GM19463 (cell line): ENCODE data around the gene MED6.

Experiments used
- ATAC-seq: cut with Tn5 transposase; IDR thresholded peaks from one replicate; pipeline ENCODE4 v1.9.1; 2021; ENCODE audit warnings: mild to moderate bottlenecking, moderate library complexity; ENCODE audit not compliant: unreplicated experiment

The MED6 gene

DNA sequence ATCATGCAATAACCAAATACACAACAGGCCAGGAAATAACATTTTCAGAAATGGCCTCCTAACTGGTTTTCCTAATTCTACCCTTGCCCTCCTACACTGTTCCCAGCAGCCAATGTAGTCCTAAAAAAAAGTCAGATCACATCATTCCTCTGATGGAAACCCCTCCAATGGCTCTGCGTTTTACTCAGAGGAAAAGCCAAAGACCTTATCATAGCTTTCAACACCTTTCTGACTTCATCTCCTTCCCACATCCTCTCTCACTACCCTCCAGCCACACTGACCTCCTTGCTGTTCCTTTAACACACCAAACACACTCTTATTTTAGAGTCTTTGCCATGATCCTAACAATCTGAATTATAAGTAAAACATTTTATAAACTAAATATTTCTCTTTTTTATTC lies 1.1 kb downstream of the MED6 start:
- no peak for ATAC-seq

DNA sequence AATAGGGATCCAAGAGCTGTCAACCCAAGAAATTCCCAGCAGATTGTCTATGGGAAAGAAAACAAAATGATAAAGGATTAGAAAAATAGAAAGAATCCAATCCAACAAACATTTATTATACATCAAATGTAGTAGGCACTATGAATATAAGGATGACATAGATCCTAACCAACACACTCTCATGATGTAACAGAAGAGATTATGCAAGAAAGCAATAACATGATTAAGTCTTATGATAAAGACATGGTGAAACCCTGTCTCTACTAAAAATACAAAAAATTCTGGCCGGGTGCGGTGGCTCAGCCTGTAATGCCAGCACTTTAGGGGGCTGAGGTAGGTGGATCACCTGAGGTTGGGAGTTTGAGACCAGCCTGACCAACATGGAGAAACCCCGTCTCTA lies 2.7 kb downstream of the MED6 start:
- no peak for ATAC-seq

DNA sequence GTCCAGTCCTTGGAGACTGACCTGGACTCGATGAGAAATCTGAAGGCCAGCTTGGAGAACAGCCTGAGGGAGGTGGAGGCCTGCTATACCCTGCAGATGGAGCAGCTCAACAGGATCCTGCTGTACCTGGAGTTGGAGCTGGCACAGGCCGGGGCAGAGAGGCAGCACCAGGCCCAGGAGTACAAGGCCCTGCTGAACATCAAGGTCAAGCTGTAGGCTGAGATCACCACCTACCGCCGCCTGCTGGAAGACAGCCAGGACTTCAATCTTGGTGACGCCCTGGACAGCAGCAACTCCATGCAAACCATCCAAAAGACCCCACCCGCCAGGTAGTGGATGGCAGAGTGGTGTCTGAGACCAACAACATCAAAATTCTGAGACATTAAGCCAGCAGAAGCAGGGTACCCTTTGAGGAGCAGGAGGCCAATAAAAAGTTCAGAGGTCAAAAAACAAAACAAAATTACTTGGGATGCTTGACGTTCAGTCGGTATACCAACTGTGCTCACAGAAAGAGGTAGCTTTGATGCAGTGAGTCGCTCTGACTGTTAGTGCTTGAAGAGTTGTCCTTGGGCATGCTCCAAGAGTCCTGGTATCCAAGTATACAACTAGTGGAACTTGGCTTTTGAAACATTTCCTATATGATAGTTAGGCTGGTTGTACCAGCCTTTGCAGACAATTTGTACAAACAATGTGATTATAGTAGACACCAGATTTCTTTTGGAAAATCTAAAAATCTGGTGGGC lies 4.8 kb downstream of the MED6 start:
- no peak for ATAC-seq

DNA sequence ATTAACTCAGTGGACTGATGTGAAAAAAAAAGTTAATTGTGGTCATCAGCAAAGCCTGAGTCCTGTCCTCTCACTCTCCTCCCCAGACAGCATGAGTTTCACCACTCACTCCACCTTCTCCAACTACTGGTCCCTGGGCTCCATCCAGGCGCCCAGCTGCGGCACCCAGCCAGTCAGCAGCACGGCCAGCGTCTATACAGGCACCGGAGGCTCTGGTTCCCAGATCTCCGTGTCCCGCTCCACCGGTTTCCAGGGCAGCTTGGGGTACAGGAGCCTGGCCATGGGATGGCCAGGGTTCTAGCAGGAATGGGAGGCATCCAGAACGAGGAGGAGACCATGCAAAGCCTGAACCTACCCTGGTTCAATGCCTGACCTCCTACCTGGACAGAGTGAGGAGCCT lies 6.0 kb downstream of the MED6 start:
- no peak for ATAC-seq

DNA sequence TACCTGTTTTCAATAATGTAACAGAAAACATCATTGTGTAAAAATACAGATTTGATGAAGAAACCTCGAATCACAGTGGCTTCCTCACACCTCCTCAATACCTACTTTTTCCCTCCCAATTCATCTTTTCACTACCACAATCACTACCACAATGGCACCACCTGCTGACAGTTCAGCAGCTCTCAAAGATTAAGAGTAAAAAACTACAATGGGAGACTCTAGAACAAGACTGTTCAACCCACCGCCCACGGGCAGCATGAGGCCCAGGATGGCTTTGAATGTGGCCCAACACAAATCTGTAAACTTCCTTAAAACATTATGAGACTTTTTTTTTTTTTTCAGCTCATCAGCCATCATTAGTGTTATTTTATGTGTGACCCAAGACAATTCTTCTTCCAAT lies 15.2 kb downstream of the MED6 start:
- no peak for ATAC-seq

DNA sequence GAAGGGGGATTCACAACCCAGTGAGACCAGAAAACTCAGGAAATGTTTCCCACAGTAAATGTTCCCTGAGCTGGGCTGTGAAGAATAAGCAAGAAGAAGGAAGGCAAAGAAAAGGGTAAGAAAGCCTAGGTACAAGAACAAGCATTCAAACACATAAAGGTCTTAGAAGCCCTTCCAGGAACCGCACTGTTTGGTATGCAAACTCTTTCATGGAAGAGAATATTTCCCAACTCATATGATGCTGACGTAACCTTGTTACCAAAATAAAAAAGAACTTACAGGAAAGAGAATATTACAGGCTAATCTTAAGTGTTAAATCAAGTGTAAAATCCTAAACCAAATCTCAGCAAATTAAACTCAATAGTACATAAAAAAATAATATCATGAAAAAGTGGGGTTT lies 23.6 kb downstream of the MED6 start:
- ATAC-seq: no peak

DNA sequence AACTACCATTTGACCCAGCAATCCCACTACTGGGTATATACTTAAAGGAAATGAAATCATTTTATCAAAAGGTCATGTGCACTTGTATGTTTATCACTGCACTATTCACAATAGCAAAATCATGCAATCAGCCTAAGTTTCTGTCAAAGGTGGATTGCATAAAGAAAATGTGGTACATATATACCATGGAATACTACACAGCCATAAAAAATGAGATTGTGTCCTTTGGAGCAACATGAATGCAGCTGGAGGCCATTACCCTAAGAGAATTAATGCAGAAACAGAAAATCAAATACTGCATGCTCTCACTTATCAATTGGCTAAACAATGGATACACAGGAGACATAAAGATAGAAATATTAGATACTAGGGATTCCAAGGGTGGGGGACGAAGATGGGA lies 27.4 kb downstream of the MED6 start:
- ATAC-seq: no peak

DNA sequence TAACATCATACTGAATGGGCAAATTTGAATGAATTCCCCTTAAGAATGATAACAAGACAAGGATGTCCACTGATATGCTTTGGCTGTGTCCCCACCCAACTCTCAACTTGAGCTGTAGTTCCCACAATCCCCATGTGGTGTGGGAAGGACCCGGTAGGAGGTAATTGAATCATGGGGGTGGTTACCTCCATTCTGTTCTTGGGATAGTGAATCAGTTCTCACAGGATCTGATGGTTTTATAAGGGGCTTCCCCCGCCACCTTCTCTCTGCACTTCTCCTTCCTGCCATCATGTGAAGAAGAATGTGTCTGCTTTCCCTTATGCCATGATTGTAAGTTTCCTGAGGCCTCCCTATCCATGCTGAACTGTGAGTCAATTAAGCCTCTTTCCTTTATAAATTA lies 29.3 kb downstream of the MED6 start:
- no peak for ATAC-seq

DNA sequence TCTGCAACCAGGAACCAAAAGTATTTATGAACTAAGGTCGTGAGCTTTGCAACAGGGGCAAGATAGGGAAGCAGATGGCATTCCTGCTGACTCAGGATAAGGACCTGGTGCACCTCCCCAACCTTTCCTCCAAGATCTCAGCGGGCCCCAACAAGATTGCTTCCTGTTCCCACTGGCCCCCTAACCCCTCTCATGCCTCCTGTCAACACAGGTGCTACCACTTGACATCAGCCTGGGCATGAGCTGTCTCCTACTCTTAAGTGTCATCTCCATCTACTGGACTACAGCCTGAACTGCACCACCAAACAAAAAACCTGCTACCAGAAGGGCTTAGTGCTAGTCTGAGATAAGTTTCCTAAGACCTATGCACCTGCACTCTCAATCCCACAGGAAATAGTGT lies 32.7 kb downstream of the MED6 start:
- no peak for ATAC-seq

DNA sequence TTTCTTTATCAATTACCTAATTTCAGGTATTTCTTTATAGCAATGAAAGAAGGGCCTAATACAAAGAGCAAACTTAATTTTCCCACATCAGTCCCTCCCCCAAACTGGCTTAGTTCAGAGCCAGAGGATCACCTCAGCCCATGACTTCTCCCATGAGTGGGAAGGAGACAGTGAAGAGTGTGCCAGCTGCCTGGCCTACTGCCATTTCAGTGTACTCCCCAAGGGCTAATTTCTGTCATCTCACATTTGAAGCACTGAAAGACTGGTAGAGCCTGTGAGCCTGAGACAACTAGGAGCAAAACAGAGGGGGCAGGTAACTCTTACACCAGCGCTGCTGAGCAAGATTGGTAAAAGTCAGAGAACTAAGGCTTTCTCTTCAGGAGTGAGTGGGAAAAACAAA lies 36.6 kb downstream of the MED6 start:
- no peak for ATAC-seq

DNA sequence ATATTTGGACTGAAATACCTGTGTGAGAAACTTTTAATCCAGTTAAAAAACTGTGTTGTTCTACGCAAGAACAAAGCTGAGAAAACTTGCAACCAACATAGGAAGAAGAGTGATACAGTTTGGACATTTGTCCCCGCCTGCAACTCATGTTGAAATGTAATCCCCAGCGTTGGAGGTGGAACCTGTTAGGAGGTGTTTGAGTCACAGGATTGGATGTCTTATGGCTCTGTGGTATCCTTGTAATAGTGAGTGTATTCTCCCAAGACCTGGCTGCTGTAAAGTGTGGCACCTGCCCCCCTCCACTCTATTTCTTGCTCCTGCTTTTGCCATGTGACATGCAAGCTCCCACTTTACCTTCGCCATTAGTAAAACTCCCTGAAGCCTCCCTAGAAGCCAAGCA lies 37.0 kb downstream of the MED6 start:
- no peak for ATAC-seq

DNA sequence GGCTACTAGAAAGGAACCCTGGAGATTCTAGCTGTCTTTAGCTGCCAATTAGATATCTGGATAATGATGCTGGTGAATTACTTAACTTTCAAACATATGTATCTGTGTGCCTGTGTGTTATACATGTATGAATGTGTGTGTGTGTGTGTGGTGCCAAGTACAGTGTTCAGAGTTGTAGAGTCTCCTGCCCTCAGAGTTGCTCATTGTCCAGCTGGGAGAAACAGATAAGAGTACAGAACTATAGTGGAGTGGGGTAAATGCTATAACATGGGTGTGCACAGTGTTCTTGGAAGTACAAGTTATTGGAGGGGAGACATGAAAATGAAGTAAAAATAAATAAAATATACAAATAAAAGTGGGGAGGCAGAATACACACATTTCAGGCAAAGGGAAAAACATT lies 42.1 kb downstream of the MED6 start:
- ATAC-seq: no peak

DNA sequence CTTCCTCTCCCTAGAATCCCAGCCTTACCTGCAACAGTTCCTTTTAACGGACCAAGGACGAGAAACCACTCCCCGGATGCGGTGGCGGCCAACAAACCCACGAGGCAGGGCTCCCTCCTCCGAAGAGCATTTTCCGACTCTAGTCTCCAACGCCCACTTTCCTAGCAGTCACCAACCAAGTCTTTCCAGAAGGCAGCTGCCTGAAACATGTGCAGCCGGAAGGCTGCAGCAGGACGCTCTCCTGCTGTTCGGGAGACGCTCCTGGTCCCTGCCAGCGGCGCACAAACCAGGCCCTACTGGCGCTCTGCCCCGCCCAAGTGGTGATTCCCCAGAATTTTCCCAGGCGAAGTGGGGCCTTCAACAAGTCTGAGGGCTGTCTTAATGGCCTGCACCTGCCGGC lies 44.6 kb downstream of the MED6 start:
- ATAC-seq: no peak

DNA sequence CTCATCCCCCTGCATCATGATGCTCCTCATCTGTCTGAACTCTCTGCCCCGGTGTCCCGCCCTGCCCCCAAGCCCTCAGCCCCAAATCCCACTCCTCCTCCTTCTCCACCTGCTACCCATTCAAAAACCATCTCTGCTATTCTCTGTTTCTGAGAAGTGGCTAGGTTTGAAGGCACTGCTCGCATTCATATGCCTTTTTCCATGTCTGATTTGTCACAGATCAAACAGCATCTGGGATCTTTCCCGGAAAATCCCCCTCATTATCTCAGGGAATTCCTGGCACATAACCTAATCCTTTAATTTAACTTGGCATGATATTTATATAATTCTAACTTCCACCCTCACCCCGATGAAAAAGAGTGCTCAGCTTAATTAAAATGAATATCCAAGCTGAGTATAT lies 62.4 kb downstream of the MED6 start:
- ATAC-seq: no peak

DNA sequence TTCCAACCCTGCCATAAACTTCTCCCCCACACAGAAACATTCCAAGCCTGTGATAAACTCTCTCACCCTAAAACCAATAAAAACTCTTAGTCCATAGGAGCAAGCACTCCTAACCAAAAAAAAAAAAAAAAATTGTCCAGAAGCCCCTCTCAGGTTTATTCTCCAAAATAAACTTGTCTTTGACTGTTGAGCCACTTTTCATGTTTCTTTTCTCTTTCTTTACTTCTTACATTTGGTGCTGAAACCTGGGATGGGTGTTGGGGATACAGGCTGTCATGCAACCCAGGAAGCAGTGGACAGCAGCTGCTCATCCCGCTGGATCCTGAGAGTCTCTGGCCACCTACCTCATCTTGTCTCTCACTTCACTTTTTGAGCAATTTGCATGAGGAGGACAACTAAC lies 63.6 kb downstream of the MED6 start:
- ATAC-seq: no peak

DNA sequence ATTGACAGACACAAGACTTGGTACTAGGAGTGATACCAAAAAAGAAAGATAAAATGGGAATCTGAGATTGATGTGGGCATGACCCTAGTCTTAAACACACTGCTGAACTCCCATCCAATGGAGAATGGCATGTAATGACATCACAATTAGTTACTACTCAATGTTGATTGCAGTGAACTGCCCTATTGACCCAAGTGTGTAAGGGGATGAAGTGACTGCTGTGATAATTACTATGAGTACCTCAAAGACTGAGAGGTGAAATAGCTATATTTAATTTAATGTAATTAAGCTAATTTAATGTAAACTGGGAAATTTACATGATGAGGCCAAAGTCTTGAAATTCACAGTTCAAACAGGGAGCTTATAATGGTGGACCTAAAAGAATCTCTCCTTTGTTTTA lies 65.6 kb downstream of the MED6 start, which contains the start of gene ADAM20:
TSS of gene ADAM20 (minus strand) at position 101 of the 400 bp plus-strand sequence. CDS start 10,247 bp downstream, outside the sequence.
- ATAC-seq: no peak
